HepG2 (cell line): Measurements from ENCODE around the gene SPN. TPM values are rescaled to one million over a fixed set of nuclear protein-coding genes. Genes with fewer than 3 reads are reported as not detected.

Source experiments
- ESRRA ChIP-seq: sonication (generic); formaldehyde crosslinking; IDR thresholded peaks from 2 replicates; pipeline ENCODE4 v1.5.1; 2020; ENCODE audit warnings: mild to moderate bottlenecking, low read depth, missing genetic modification reagents
- EZH2 ChIP-seq: conservative IDR thresholded peaks from 2 replicates; pipeline ENCODE4 v1.6.1; 2012; ENCODE audit warnings: mild to moderate bottlenecking, low read depth, low read length, moderate library complexity
- HDAC2 ChIP-seq: sonication (generic); formaldehyde crosslinking; IDR thresholded peaks from 2 replicates; pipeline ENCODE4 v1.4.0; 2020; ENCODE audit warnings: missing genetic modification reagents
- IRF1 ChIP-seq: sonication (generic); formaldehyde crosslinking; IDR thresholded peaks from 2 replicates; pipeline ENCODE4 v1.4.0; 2020; ENCODE audit warnings: low read depth, mild to moderate bottlenecking, missing genetic modification reagents
- KDM1A ChIP-seq: IDR thresholded peaks from 2 replicates; pipeline ENCODE4 v1.6.1; 2016; ENCODE audit warnings: missing compliant biosample characterization
- MAF1 ChIP-seq: sonication (generic); formaldehyde crosslinking; IDR thresholded peaks from 2 replicates; pipeline ENCODE4 v1.5.0; 2020; ENCODE audit warnings: missing genetic modification reagents, borderline replicate concordance
- MED8 ChIP-seq: sonication (generic); formaldehyde crosslinking; IDR thresholded peaks from 2 replicates; pipeline ENCODE4 v1.8.1; 2023; ENCODE audit warnings: mild to moderate bottlenecking, missing genetic modification reagents; ENCODE audit not compliant: insufficient replicate concordance
- NFE2L2 ChIP-seq: fragments of 150-350 bp; IDR thresholded peaks from 2 replicates; pipeline ENCODE4 v1.6.1; 2014; ENCODE audit warnings: low read length
- NPAS2 ChIP-seq: sonication (generic); formaldehyde crosslinking; IDR thresholded peaks from 2 replicates; pipeline ENCODE4 v1.8.0; 2022; ENCODE audit warnings: mild to moderate bottlenecking, missing genetic modification reagents, borderline replicate concordance
- SMYD3 ChIP-seq: sonication (generic); formaldehyde crosslinking; IDR thresholded peaks from 2 replicates; pipeline ENCODE4 v1.8.1; 2023; ENCODE audit warnings: mild to moderate bottlenecking, missing genetic modification reagents
- STAG1 ChIP-seq: sonication (generic); formaldehyde crosslinking; IDR thresholded peaks from 2 replicates; pipeline ENCODE4 v1.4.0; 2020; ENCODE audit warnings: missing genetic modification reagents
- THAP11 ChIP-seq: IDR thresholded peaks from 2 replicates; pipeline ENCODE4 v1.6.1; 2016; ENCODE audit warnings: missing biosample characterization, missing genetic modification reagents
- ZBTB25 ChIP-seq: IDR thresholded peaks from 2 replicates; pipeline ENCODE4 v1.6.1; 2018; ENCODE audit warnings: missing genetic modification reagents
- ZBTB3 ChIP-seq: sonication (generic); formaldehyde crosslinking; IDR thresholded peaks from 2 replicates; pipeline ENCODE4 v1.4.0; 2020; ENCODE audit warnings: low read depth, mild to moderate bottlenecking, moderate library complexity, missing genetic modification reagents, borderline replicate concordance
- ZNF362 ChIP-seq: sonication (generic); formaldehyde crosslinking; IDR thresholded peaks from 2 replicates; pipeline ENCODE4 v1.4.0; 2020; ENCODE audit warnings: missing genetic modification reagents, mild to moderate bottlenecking, borderline replicate concordance
- ZNF562 ChIP-seq: sonication (generic); formaldehyde crosslinking; IDR thresholded peaks from 2 replicates; pipeline ENCODE4 v1.8.0; 2022; ENCODE audit warnings: missing genetic modification reagents, borderline replicate concordance
- ZNF687 ChIP-seq: sonication (generic); formaldehyde crosslinking; IDR thresholded peaks from 2 replicates; pipeline ENCODE4 v1.5.1; 2020; ENCODE audit warnings: mild to moderate bottlenecking, missing genetic modification reagents, moderate library complexity
- ZNF839 ChIP-seq: sonication (generic); formaldehyde crosslinking; IDR thresholded peaks from 2 replicates; pipeline ENCODE4 v1.4.0; 2020; ENCODE audit warnings: missing genetic modification reagents, mild to moderate bottlenecking, borderline replicate concordance
- ZSCAN25 ChIP-seq: sonication (generic); formaldehyde crosslinking; IDR thresholded peaks from 2 replicates; pipeline ENCODE4 v1.8.0; 2022; ENCODE audit warnings: mild to moderate bottlenecking, missing genetic modification reagents
- ZXDC ChIP-seq: sonication (generic); formaldehyde crosslinking; IDR thresholded peaks from 2 replicates; pipeline ENCODE4 v1.5.0; 2020; ENCODE audit warnings: mild to moderate bottlenecking, missing genetic modification reagents
- polyA plus RNA-seq, 8 experiments: library from polyadenylated mRNA; depleted of rRNA in 3 of 8; stranded (reverse) in 7 of 8; unstranded in 1 of 8; fragments of >200 nt; fragmentation: Illumina TruSeq in 4 of 8; extraction: Trizol in 4 of 8; gene quantifications; 2 replicates each; pipeline versions ENCODE4 v1.2.1 to v1.2.3, GENCODE V29; 2011 to 2016; ENCODE audit warnings: low read depth in 4 of 8, missing spikeins in 1 of 8, mixed read lengths in 1 of 8; ENCODE audit not compliant: insufficient read depth in 1 of 8
- total RNA-seq, 5 experiments: library from RNA; depleted of rRNA; stranded (reverse); fragments of >200 nt; fragmentation: Illumina TruSeq; extraction: Trizol; gene quantifications; 2 replicates each; pipeline ENCODE4 v1.2.3, GENCODE V29; 2016; ENCODE audit warnings: low read depth in 1 of 5
- TF ChIP-seq, protein P1 (sequence below): IDR thresholded peaks from 2 replicates; pipeline ENCODE4 v1.6.1; 2016; ENCODE audit warnings: mild to moderate bottlenecking, missing biosample characterization, missing genetic modification reagents

Gene SPN
- total and polyA plus RNA-seq, 2 of the 13 experiments (the other 11 are each of a cell fraction or from before 2014, with no cell fraction given), result 0.22 to 1.6 TPM

DNA sequence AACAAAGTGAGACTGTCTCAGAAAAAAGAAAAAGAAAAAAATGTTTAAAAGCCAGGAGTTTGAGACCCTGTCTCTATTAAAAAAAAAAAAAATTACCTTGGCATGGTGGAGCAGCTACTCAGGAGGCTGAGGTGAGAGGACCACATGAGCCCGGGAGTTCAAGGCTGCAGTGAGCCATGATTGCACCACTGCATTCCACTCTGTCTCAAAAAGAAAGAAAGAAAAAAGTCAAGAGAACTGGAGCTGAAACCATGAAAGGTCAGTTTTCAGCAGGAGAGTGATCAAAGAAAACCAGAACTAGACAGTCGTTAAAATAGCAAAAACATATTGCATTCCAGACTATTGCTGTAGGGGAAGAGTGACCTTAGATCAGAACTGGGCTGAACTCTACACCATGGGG lies 24.7 kb downstream of the SPN start (continued):
- TF ChIP-seq ZBTB25 (CRISPR knock-in tag), result no peak
- no peak for TF ChIP-seq MAF1 (CRISPR knock-in tag)
- TF ChIP-seq ZNF839 (CRISPR knock-in tag), result no peak
- no peak for TF ChIP-seq MED8 (CRISPR knock-in tag)
- no peak for TF ChIP-seq ESRRA (CRISPR knock-in tag)
- TF ChIP-seq THAP11 (CRISPR knock-in tag), result no peak
- TF ChIP-seq HDAC2 (CRISPR knock-in tag), result 0 out of 2 replicates have a peak, but pooled peaks have one; percentile 23
- TF ChIP-seq EZH2, result no peak
- no peak for TF ChIP-seq NPAS2
- TF ChIP-seq IRF1 (CRISPR knock-in tag), result no peak
- TF ChIP-seq, protein P1, sequence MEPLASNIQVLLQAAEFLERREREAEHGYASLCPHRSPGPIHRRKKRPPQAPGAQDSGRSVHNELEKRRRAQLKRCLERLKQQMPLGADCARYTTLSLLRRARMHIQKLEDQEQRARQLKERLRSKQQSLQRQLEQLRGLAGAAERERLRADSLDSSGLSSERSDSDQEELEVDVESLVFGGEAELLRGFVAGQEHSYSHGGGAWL (CRISPR knock-in tag), result no peak
- no peak for TF ChIP-seq ZNF687 (CRISPR knock-in tag)
- TF ChIP-seq ZSCAN25, result no peak
- TF ChIP-seq ZNF562 (CRISPR knock-in tag), result no peak
- peak; percentile 51; the same call in 1 of the 2 replicates for TF ChIP-seq KDM1A (CRISPR knock-in tag)
- no peak for TF ChIP-seq NFE2L2
- TF ChIP-seq ZXDC (CRISPR knock-in tag), result no peak
- TF ChIP-seq STAG1 (CRISPR knock-in tag), result no peak
- peak; percentile 70; the same call in 1 of the 2 replicates for TF ChIP-seq ZNF362 (CRISPR knock-in tag)
- no peak for TF ChIP-seq SMYD3 (CRISPR knock-in tag)
- no peak for TF ChIP-seq ZBTB3
